Measurements from ENCODE around the gene MMS19. TPM values are rescaled to one million over a fixed set of nuclear protein-coding genes. Genes with fewer than 3 reads are reported as not detected.

MMS19 gene
- total RNA-seq, 1 donor from 2014 or later = 65.9 TPM

Other genes starting within 250 kb of the MMS19 start
- gene ARHGAP19, start 205.8 kb downstream of the MMS19 start, total RNA-seq = 138 TPM
- 4.1 TPM for gene FRAT1, start 179.2 kb downstream of the MMS19 start, total RNA-seq
- 8.0 TPM for gene FRAT2, start 163.7 kb downstream of the MMS19 start, total RNA-seq
- 19.6 TPM for gene RRP12, start 97.1 kb downstream of the MMS19 start, total RNA-seq
- 117 TPM for gene PGAM1, start 72.2 kb downstream of the MMS19 start, total RNA-seq
- gene EXOSC1, start 52.4 kb downstream of the MMS19 start, total RNA-seq = 37.0 TPM
- 32.1 TPM for gene ZDHHC16, start 52.2 kb downstream of the MMS19 start, total RNA-seq
- 8.1 TPM for gene UBTD1, start 502 bp upstream of the MMS19 start, total RNA-seq
- gene ANKRD2, start 74.4 kb upstream of the MMS19 start, total RNA-seq = not detected
- 4.1 TPM for gene HOGA1, start 86.0 kb upstream of the MMS19 start, total RNA-seq
- not detected for gene C10orf62, start 91.3 kb upstream of the MMS19 start, total RNA-seq
- gene MORN4, start 135.1 kb upstream of the MMS19 start, total RNA-seq = 9.9 TPM
- 16.1 TPM for gene PI4K2A, start 142.2 kb upstream of the MMS19 start, total RNA-seq
- gene AVPI1, start 188.8 kb upstream of the MMS19 start, total RNA-seq = 41.8 TPM
- 59.5 TPM for gene MARVELD1, start 215.3 kb upstream of the MMS19 start, total RNA-seq
- gene ZFYVE27, start 238.7 kb upstream of the MMS19 start, total RNA-seq = 32.9 TPM

Measured in sciatic nerve (tissue), 1 donor.